HG03575 (cell line): Measurements from ENCODE around the gene PSMB3.
"Not testable (repeated sequence)": the region's sequence is repeated elsewhere in the genome, so short reads cannot be mapped to it uniquely, and the experiment has no call there.

Experiments used
- ATAC-seq: cut with Tn5 transposase; IDR thresholded peaks from one replicate; pipeline ENCODE4 v1.9.1; 2021; ENCODE audit not compliant: unreplicated experiment, insufficient number of reproducible peaks, low FRiP score; ENCODE audit errors: extremely low read depth

Gene PSMB3

GRCh38 chr17:38783227-38783626 is 30.7 kb downstream of the PSMB3 start:
- no peak for ATAC-seq

- ATAC-seq = no peak
Measured at GRCh38 chr17:38786372-38786771, 33.8 kb downstream of the PSMB3 start.

- not testable (repeated sequence) for ATAC-seq
Measured at GRCh38 chr17:38787999-38788398, 35.5 kb downstream of the PSMB3 start.

GRCh38 chr17:38789185-38789584 is 36.6 kb downstream of the PSMB3 start:
- ATAC-seq = no peak

- not testable (repeated sequence) for ATAC-seq
Measured at GRCh38 chr17:38790148-38790707, 37.7 kb downstream of the PSMB3 start.

GRCh38 chr17:38791162-38791561 is 38.6 kb downstream of the PSMB3 start:
- ATAC-seq = no peak

- no peak for ATAC-seq
Measured at GRCh38 chr17:38794221-38794620, 41.7 kb downstream of the PSMB3 start.

- ATAC-seq = no peak
Measured at GRCh38 chr17:38796451-38797157, 44.1 kb downstream of the PSMB3 start.

- no peak for ATAC-seq
Measured at GRCh38 chr17:38797158-38797490, 44.6 kb downstream of the PSMB3 start.

GRCh38 chr17:38797828-38798227 is 45.3 kb downstream of the PSMB3 start:
- no peak for ATAC-seq

- ATAC-seq = no peak
Measured at GRCh38 chr17:38798614-38799500, 46.3 kb downstream of the PSMB3 start.

- no peak for ATAC-seq
Measured at GRCh38 chr17:38799501-38800236, 47.1 kb downstream of the PSMB3 start, which contains the start of gene PIP4K2B. Gene PIP4K2B (minus strand): TSS chr17:38799556. CDS start chr17:38799424, 132 bp downstream.

- ATAC-seq = no peak
Measured at GRCh38 chr17:38800237-38800760, 47.8 kb downstream of the PSMB3 start.

GRCh38 chr17:38809828-38810227 is 57.3 kb downstream of the PSMB3 start:
- ATAC-seq = no peak
